ENCODE measurements around the gene MED1.

GRCh38 chr17:39402890-39403605 is 48.0 kb downstream of the MED1 start:
- TF ChIP-seq CTCF (IDR thresholded peaks at IDR 0.05) (no peak), POLR2AphosphoS5 (IDR thresholded peaks at IDR 0.05; ENCODE audit: low read depth, low read length) (no peak), SIN3A (IDR thresholded peaks at IDR 0.05; ENCODE audit: borderline replicate concordance, insufficient read depth, low read depth, low read length) (no peak)

Data from Panc1 (cell line).